RPMI7951 (cell line): Measurements from ENCODE around the gene KHDC1L. TPM values are rescaled to one million over a fixed set of nuclear protein-coding genes. Genes with fewer than 3 reads are reported as not detected.
"Not testable (repeated sequence)": the region's sequence is repeated elsewhere in the genome, so short reads cannot be mapped to it uniquely, and the experiment has no call there.

ENCODE experiments used
- DNase-seq: peaks from one replicate; pipeline ENCODE4 v3.0.0-alpha.2; 2012; ENCODE audit warnings: low read depth
- total RNA-seq: library from RNA; depleted of rRNA; stranded (reverse); fragments of >200 nt; shearing (Covaris generic); gene quantifications from 2 replicates; pipeline ENCODE4 v1.2.3, GENCODE V29; 2014; rRNA removed

Gene KHDC1L
- total RNA-seq, 1 experiment from 2014 or later: not detected

GRCh38 chr6:73207221-73207837, 18.0 kb downstream of the KHDC1L start:
- DNase-seq: no peak

GRCh38 chr6:73204252-73204651, 21.0 kb downstream of the KHDC1L start:
- DNase-seq: no peak

GRCh38 chr6:73203098-73203497, 22.2 kb downstream of the KHDC1L start:
- DNase-seq: no peak

- no peak for DNase-seq
Measured at GRCh38 chr6:73200735-73201134, 24.6 kb downstream of the KHDC1L start.

DNA sequence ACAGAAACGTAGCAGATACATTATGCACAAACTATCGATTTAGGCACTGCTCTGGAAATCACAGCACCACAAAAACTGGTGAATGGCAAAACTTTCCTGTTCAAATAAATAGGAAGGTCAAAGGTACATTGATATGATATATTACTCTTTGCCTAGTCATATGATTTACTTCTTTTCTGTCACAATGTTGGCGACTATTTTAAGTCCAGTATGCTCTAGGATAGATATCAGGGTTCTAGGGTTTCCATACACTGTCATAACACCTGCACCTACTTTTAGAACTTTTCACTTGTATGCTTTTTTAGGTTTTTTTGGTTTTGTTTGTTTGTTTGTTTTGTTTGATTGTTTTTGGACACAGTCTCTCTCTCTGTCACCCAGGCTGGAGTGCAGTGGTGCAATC, 25.0 kb downstream of the KHDC1L start:
- no peak for DNase-seq

DNA sequence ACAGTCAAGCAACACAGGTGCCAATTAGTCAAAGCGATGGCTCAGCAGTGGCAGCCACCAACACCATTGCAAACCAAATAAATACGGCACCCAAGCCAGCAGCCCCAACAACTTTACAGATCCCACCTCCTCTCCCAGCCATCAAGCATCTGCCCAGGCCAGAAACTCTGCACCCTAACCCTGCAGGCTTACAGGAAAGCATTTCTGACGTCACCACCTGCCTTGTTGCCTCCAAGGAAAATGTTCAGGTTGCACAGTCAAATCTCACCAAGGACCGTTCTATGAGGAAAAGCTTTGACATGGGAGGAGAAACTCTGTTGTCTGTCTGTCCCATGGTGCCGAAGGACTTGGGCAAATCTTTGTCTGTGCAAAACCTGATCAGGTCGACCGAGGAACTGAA, 30.6 kb downstream of the KHDC1L start:
- DNase-seq: no peak

GRCh38 chr6:73193302-73193701, 32.0 kb downstream of the KHDC1L start:
- not testable (repeated sequence) for DNase-seq

DNA sequence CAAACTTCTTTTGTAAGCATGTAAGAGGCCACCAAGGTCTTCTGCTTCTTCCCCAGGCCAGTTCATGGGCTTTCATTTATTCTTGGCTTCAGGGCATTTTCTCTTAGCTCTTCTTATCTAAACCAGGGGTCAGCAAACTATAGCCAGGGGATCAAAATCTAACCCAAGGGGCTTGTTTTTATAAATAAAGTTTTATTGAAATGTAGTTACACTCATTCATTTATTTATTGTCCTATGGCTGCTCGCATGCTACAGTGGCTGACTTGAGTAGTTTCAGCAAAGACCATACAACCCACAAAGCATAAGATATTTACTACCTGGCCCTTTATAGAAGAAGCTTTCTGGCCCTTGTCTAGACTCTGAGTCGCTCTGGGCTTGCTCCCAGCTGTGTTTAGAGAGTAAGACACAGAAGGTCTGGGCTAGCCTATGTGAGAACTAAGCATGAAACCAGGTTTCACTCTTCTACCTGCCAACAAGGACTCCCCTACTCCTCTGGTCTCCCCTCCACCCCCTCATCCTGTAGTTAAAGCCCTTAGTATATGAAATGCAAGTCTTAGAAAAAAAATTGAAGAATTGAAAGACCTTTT, 43.2 kb downstream of the KHDC1L start:
- DNase-seq: no peak

GRCh38 chr6:73180763-73181619, 44.3 kb downstream of the KHDC1L start:
- DNase-seq: peak; percentile 53

DNA sequence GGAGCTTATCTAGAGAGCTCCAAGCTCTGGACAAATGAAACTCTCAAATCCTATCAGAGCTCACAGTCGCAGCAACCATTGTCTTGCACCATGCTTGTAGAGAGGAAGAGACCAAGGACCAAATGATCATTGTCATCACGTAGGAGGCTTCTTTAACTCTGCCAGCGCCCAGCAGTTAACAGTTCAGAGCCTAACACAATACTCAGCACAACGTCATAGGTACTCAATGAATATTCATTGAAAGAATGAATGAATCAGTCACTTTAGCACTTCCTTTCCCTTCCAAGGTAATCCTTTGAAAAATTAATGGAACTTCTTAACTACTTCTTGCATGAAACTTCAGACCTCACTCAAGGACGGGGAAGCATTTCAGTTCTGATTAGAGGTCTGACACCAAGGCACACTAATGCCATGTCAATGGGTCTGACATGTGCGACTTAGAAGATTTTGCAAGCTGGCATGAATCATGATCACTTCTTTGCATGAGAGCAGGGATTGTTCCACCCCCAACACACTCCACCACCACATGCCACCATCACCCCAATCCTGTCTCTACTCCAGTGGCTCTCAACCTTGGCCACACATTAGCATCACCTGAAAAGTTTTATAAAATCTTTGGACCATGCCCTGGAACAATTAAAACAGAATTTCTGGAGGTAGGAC, 45.1 kb downstream of the KHDC1L start:
- DNase-seq: no peak

- DNase-seq: no peak
Measured at GRCh38 chr6:73177221-73177944, 47.9 kb downstream of the KHDC1L start.

DNA sequence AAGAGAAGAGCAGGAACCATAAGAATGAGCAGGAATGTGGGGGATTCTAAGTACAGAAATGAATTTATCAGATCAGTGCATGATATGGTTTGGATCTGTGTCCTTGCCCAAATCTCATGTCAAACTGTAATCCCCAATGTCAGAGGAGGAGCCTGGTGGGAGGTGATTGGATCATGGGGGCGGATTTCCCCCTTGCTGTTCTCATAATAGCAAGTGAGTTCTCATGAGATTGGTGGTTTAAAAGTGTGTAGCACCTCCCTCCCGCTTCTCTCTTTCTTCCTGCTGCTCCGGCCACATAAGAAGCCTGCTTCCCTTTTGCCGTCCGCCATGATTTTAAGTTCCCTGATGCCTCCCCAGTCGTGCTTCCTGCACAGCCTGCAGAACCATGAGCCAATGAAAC, 49.2 kb downstream of the KHDC1L start:
- no peak for DNase-seq

- no peak for DNase-seq
Measured at GRCh38 chr6:73174646-73175045, 50.6 kb downstream of the KHDC1L start.

Other genes with a start within 250 kb of the KHDC1L start
- gene KHDC1, start 37.7 kb upstream of the KHDC1L start, total RNA-seq: 0.60 and 2.1 TPM in 2 replicates
- gene DPPA5, start 128.8 kb upstream of the KHDC1L start, total RNA-seq: not detected in 2 replicates
- gene KHDC3L, start 137.2 kb upstream of the KHDC1L start, total RNA-seq: not detected in 2 replicates
- gene OOEP, start 144.4 kb upstream of the KHDC1L start, total RNA-seq: not detected in 2 replicates
- gene DDX43, start 169.3 kb upstream of the KHDC1L start, total RNA-seq: not detected in 2 replicates
- 13.8 and 20.5 TPM in 2 replicates for gene CGAS, start 226.8 kb upstream of the KHDC1L start, total RNA-seq
- gene MTO1, start 236.2 kb upstream of the KHDC1L start, total RNA-seq: 34.8 and 43.5 TPM in 2 replicates